ENCODE measurements around the gene DNAJC7.

DNAJC7 gene

GRCh38 chr17:41973408-41973811 is 43.8 kb downstream of the DNAJC7 start:
- Histone ChIP-seq H3K4me2 (ENCODE audit: low read length) (no peak overlapping the region), H4K20me1 (ENCODE audit: control insufficient read depth, insufficient read depth, low read depth, low read length) (no peaks in the 10 kb centered on the region), H3K27ac (ENCODE audit: low read depth, low read length) (no peak overlapping the region), H3K4me1 (ENCODE audit: control insufficient read depth, low read length) (peaks cover 18% of the 10 kb centered on the region), H3K4me3 (ENCODE audit: low read length) (no peak overlapping the region), H3K9me3 (ENCODE audit: control insufficient read depth, insufficient read depth, low read length) (no peaks in the 10 kb centered on the region), H3K27me3 (ENCODE audit: control insufficient read depth, low read length) (no peaks in the 10 kb centered on the region), H3F3A (ENCODE audit: control insufficient read depth, insufficient read depth) (peaks cover 14% of the 10 kb centered on the region; the same call in 1 of the 2 replicates), H3K79me2 (ENCODE audit: control insufficient read depth, low read length) (peaks cover 42% of the 10 kb centered on the region), H3K36me3 (ENCODE audit: control insufficient read depth, low read length) (peaks cover 88% of the 10 kb centered on the region), H3K9me2 (replicated peaks; ENCODE audit: control insufficient read depth, low read length) (no peaks in the 10 kb centered on the region)
- no peak for TF ChIP-seq EZH2phosphoT487 (IDR thresholded peaks at IDR 0.05; ENCODE audit: borderline replicate concordance, low read length)
- TF ChIP-seq CTCF (IDR thresholded peaks at IDR 0.05; ENCODE audit: low read depth, low read length, poor library complexity, severe bottlenecking), result no peak

GRCh38 chr17:41972571-41973407 is 44.5 kb downstream of the DNAJC7 start:
- no peaks in the 10 kb centered on the region for H3K27me3 ChIP-seq (ENCODE audit: control insufficient read depth, low read length)
- H3K79me2 ChIP-seq (ENCODE audit: control insufficient read depth, low read length), result peaks cover 48% of the 10 kb centered on the region
- peaks cover 88% of the 10 kb centered on the region for H3K36me3 ChIP-seq (ENCODE audit: control insufficient read depth, low read length)
- no peak overlapping the region for H3K4me3 ChIP-seq (ENCODE audit: low read length)
- H3K27ac ChIP-seq (ENCODE audit: low read depth, low read length), result no peak overlapping the region
- H3K9me2 ChIP-seq (replicated peaks; ENCODE audit: control insufficient read depth, low read length), result no peaks in the 10 kb centered on the region
- H3K4me1 ChIP-seq (ENCODE audit: control insufficient read depth, low read length), result peaks cover 25% of the 10 kb centered on the region
- peaks cover 14% of the 10 kb centered on the region; the same call in 1 of the 2 replicates for H3F3A ChIP-seq (ENCODE audit: control insufficient read depth, insufficient read depth)
- no peak overlapping the region for H3K4me2 ChIP-seq (ENCODE audit: low read length)
- no peaks in the 10 kb centered on the region for H3K9me3 ChIP-seq (ENCODE audit: control insufficient read depth, insufficient read depth, low read length)
- TF ChIP-seq EZH2phosphoT487 (IDR thresholded peaks at IDR 0.05; ENCODE audit: borderline replicate concordance, low read length), result no peak
- no peak for TF ChIP-seq CTCF (IDR thresholded peaks at IDR 0.05; ENCODE audit: low read depth, low read length, poor library complexity, severe bottlenecking)
- 0 out of 2 replicates have a peak, but pooled peaks cover 3% of the 10 kb centered on the region for H4K20me1 ChIP-seq (ENCODE audit: control insufficient read depth, insufficient read depth, low read depth, low read length)

GRCh38 chr17:41971721-41972523 is 45.3 kb downstream of the DNAJC7 start:
- Histone ChIP-seq H3K79me2 (ENCODE audit: control insufficient read depth, low read length) (peaks cover 57% of the 10 kb centered on the region), H3K4me3 (ENCODE audit: low read length) (no peak overlapping the region), H3K4me2 (ENCODE audit: low read length) (no peak overlapping the region), H3K4me1 (ENCODE audit: control insufficient read depth, low read length) (peaks cover 30% of the 10 kb centered on the region), H4K20me1 (ENCODE audit: control insufficient read depth, insufficient read depth, low read depth, low read length) (0 out of 2 replicates have a peak, but pooled peaks cover 8% of the 10 kb centered on the region), H3K9me3 (ENCODE audit: control insufficient read depth, insufficient read depth, low read length) (no peaks in the 10 kb centered on the region), H3K36me3 (ENCODE audit: control insufficient read depth, low read length) (peaks cover 84% of the 10 kb centered on the region), H3K27ac (ENCODE audit: low read depth, low read length) (no peak overlapping the region), H3F3A (ENCODE audit: control insufficient read depth, insufficient read depth) (peaks cover 10% of the 10 kb centered on the region; the same call in 1 of the 2 replicates), H3K9me2 (replicated peaks; ENCODE audit: control insufficient read depth, low read length) (no peaks in the 10 kb centered on the region), H3K27me3 (ENCODE audit: control insufficient read depth, low read length) (no peaks in the 10 kb centered on the region)
- TF ChIP-seq EZH2phosphoT487 (IDR thresholded peaks at IDR 0.05; ENCODE audit: borderline replicate concordance, low read length), result no peak
- no peak for TF ChIP-seq CTCF (IDR thresholded peaks at IDR 0.05; ENCODE audit: low read depth, low read length, poor library complexity, severe bottlenecking)
